ENCODE data around the gene SUSD1.
"Not testable (repeated sequence)": the region's sequence is repeated elsewhere in the genome, so short reads cannot be mapped to it uniquely, and the experiment has no call there.

Gene SUSD1

DNA sequence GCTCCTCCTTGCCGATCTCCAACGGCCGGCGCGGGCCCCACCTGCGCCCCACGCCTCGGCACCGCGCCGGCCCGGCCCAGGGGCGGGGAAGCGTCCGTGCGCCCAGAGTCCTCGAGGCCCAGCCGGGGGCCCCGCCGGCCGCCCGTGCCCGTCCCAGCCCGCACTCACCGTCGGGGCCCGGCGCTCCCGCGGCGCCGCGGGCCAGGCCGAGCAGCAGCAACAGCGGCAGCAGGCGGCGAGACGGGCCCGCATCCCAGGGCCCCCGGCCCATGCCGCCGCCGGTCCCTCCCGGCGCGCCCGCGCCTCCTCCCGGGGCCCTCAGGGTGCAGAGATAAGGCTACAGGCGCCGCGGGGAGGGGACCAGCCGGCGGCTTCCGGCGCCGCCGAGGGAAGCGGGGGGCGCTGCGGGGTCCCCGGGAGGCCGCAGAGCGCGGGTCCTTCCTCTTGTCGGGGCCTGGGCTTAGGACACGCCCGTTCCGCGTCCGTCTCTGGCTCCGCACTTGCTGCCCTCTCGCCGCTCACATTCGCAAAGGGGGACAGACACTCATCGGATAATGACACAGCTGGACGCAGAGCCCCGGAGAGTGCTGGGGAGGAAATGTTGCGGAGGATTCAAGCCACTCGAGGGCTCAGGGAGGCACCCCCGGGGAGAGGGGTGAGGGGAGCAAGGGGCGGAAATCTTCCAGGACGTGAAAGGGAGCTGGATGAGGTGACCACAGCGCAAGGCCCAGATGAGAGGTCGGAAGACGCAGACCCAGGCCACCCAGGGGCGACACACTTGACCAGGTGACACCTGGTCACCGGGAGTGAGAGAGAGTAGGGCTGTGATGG is at the start of gene SUSD1:
Gene SUSD1 (minus strand): TSS at position 333 of the 831 bp plus-strand sequence. CDS start 62 bp downstream, at position 271.
- DNase-seq: no peak

DNA sequence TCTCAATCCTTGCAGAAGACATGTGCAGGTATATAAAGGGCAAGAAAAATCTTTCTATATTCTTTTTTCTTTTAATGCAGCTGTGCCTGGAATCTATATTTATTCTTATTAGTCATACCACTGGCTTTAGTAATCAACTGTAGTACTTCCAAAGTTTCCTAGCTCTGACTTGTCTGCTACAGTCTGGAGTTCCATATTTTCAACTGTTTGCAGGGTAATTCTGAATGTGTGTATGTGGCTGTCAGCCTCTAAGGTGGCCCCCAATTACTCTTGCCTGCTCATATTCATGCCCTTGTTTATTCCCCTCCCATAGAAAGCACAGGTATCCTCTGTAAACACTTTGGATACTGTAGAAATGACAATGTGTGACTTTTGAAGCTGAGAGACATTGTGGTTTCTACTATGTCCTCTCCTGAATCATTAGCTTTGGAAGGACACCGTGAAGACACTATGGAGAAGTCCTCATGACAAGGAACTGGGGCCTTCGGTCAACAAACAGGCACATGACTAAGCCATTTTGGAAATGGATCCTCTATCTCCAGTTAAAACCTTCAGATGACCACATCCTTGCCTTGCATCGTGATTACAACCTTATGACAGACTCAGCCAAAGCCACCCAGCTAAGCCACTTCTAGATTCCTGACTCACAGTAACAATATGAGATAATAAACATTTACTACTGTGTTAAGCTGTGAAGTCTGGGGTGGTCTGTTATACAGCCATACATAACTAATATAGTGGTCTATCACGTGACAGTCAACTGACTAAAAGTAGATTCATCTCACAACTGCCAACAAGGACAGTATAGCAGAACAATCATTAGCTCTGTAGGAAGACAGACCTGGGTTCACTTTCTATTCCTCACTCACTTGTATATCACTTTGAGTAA is 49.5 kb upstream of the SUSD1 start:
- DNase-seq: no peak

DNA sequence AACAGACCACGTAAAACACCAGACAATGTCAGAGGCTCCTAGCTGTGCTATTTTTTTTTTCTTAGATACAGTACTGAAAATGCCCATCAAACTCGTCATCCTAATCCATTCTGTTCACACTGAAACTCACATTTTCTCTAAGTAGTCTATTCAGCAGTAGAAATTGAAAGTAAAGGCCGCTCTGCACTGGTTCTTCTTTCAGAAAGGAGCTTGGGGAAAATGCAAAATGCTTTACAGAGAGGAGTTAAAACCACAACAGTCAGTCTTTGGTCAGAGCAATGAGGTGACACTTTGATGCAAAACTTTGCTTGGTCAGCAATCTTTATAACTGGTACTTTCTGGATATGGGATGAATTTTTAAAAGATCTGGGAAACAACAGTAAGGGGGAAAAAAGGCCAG is 43.8 kb upstream of the SUSD1 start:
- no peak for DNase-seq

DNA sequence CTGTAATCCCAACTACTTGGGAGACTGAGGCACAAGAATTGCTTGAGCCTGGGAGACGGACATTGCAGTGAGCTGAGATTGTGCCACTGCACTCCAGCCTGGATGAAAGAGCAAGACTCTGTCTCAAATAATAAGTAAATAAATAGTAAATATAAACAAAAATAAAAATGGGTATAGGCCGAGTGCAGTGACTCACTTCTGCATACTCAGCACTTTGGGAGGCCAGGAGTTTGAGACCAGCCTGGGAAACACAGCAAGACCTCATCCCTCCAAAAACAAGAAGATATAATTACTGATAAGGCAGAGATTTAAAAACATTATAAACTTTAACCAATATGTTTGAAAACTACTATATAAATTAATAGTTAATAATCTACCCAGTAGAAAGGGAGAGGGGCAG is 37.8 kb upstream of the SUSD1 start:
- no peak for DNase-seq

DNA sequence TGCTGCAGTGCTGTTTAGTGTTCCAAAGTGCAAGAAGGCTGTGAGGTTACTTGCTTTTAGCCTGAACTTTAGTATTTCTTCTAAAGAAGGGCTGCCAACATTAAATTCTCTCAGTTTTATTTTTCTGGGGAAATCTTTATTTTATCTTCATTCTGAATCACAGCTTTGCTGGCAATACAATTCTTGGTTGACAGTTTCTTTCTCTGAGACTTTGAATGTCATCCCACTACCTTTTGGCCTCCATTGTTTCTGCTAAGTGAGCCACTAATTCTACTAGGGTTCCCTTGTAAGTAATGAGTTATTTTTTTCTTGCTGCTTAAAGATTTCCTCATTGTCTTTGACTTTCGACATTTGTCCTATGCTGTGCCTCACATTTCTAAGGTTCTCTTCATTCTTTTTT is 32.4 kb upstream of the SUSD1 start:
- DNase-seq: no peak

DNA sequence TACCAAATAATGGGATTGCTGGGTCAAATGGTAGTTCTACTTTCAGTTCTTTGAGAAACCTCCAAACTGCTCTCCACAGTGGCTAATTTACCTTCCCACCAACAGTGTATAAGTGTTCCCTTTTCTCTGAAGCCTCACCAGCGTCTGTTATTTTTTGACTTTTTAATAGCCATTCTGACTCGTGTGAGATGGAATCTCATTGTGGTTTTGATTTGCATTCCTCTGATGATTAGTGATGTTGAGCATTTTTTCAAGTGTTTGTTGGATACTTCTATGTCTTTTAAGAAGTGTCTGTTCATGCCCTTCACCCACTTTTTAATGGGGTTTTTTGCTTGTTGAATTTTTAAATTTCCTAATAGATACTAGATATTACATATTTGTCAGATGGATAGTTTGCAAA is 28.4 kb upstream of the SUSD1 start:
- DNase-seq: no peak

DNA sequence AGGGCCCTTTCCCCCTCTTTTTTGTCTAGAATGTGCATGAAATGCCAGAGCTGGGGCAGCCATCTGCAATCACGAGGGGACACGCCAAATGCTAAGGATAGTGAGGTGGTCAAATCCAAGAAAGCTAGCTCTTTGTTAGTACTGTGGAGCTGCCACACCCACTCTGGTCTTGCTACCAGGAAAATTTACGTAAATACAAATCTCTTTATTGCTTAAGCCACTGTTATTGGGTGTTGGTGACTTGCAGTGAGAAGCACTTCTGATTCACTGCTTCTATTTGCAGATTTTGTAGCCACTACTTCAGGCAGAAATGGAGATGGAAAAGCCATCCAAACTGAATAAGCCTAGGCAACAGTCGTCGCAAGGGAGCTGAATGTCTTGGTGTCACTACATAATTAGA is 25.6 kb upstream of the SUSD1 start:
- no peak for DNase-seq

DNA sequence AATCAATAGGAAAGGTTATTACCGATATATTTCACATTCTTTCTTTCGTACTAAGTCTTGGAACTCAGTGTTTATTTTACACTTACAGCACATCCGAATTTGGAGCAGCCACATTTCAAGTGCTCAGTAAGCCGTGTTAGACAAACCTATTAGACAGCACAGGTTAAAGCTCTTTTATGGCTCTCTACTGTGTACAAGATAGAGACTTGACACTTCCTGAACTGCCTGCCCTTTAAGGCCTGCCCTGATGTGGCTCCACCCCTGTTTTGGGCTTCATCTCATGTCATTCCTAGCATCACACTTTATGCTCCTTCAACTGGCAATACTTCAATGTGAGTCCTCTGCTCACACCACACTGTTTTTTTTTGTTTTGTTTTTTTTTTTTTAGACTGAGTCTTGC is 23.5 kb upstream of the SUSD1 start:
- no peak for DNase-seq

DNA sequence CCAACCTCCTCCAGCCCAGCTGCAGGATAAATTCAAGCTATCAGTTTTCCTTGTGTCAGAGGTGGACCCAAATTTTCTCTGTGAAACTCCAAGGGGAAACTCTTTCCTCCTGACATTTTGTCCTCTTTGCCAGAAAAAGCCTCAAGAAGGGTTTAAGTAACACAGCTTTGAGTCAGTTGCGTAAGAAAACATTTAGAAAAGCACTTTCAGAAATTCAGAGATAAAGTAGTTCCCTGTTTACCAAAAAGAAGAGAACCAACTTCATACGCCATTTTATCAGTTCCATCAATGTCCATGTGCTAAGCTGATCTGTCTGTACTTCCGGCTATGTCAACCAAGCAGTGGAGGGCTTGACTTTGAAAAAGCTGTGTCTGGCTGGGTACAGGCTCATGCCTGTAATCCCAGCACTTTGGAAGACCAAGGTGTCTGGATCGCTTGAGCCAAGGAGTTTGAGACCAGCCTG is 19.9 kb upstream of the SUSD1 start:
- no peak for DNase-seq

DNA sequence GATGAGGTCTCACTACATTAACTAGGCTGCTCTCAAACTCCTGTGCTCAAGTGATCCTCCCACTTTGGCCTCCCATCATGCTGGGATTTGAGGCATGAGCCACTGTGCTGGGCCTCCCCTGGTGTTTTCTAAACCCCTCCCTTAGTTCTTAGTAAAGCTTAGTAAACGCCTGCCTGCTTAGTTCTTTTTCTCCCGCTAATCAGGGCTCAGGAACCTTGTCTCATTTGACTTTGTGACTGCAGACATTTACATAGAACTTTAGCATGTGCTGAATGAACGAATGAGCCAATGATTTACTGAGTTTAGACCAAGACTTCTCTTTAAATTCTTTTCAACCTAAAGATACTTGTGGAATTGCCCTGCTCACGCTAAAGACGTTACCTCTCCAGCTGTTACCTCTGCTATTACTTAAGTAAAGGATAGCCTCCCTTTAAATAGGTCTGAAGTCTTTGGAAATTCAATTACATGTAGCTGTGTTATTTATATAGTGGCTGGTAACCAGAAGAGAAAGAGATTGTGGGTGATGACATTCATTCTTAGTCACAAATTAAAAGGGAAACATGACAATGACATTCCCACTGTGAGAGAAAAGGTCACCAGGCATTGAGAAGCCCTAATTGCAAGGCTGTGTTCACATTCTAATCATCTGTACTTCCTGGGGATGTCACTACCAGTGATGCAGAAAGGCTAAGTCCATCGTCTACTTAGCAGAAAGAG is 18.6 kb upstream of the SUSD1 start:
- DNase-seq: no peak

DNA sequence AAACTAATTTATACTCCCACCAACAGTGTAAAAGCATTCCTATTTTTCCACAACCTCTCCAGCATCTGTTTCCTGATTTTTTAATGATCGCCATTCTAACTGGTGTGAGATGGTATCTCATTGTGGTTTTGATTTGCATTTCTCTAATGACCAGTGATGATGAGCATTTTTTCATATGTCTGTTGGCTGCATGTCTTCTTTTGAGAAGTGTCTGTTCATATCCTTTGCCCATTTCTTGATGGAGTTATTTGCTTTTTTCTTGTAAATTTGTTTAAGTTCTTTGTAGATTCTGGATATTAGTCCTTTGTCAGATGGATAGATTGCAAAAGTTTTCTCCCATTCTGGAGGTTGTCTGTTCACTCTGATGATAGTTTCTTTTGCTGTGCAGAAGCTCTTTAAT is 15.2 kb upstream of the SUSD1 start:
- DNase-seq: not testable (repeated sequence)

DNA sequence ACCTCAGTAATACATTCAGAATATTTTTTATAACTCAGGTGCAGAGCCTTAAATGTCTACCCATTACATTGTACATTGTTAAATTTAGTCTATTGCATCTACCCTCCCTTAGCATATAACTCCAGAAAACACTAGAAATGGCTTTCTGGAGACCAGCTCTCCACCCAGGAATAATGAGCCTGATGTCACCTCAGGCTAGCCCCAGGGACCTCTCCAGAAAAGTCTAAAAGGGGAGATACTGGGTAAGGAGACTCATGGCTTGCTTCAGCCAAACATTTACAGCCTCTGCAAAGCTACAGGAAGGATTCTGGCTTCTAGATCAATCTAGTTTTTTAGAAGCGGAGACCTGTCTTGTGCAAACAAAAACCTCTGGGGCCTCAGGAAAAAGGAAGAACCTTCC is 13.8 kb upstream of the SUSD1 start:
- DNase-seq: no peak

DNA sequence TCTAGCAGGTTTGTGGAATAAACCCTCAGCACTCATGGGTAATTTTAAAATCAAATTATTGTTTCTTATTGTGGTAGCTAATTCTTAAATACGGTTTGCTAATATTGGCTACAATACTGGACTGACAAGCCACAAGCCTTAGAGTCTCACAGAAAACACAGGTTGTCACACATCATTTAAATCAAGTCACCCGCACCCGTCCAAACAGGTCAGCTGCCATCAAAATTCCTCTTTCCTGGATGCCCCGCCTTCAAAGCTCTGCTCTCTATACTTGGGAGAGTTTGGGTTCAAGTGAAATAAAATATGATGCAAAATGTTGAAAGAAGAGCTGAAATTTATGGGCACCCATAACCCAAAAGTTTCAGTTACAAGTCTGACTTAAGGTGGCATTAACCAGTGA is 12.3 kb upstream of the SUSD1 start:
- no peak for DNase-seq

DNA sequence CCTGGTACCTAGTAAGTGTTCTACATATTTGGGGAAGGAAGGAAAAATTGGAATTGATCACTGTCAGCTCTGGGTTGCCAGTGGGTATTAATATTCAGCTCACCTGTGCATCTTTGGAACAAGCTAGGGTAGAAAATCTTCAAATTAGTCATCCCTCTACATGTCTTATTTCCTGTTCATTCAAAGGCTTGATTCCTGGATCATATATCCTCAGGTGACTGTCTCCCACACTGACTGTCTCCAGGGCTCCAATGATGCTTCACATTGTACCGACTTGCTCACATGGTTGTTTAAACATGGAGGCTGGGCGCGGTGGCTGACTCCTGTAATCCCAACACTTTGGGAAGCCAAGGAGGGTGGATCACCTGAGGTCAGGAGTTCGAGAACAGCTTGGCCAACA is 11.6 kb upstream of the SUSD1 start:
- DNase-seq: no peak

DNA sequence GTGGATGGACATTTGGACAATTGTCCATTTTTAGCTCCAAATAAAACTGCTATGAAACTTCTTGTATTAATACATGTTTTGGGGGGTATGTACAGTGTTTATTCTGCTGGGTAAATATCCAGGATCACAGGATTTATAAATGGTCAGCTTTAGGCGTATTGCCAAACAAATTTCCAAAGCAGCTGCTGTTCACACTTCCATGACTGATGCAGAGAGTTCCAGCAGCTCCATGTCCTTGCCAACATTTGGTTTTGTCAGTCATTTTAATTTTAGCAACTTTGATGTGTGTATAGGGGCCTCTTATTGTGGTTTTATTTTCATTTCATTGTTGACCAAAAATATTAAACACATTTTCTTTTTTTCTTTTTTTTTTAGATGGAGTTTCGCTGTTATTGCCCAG is 9.8 kb upstream of the SUSD1 start:
- no peak for DNase-seq

DNA sequence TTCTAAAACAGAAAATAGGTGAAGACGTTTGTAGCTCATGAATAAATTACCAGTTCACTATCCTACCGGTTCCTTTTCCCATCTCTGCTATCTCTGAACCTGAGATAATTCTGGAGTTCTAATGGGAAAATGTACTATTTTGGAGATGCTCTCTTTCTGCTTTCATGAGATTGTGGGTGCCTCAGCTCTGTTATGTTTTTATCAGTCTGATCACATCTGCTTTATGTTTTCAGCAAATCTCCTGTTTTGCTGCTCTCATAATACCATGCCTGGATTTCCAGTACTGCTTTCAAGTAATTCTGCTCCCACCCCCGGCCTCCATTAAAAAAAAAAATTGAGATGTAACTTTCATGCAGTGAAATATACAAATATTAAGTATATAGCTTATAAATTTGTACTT is 9.1 kb upstream of the SUSD1 start:
- no peak for DNase-seq

DNA sequence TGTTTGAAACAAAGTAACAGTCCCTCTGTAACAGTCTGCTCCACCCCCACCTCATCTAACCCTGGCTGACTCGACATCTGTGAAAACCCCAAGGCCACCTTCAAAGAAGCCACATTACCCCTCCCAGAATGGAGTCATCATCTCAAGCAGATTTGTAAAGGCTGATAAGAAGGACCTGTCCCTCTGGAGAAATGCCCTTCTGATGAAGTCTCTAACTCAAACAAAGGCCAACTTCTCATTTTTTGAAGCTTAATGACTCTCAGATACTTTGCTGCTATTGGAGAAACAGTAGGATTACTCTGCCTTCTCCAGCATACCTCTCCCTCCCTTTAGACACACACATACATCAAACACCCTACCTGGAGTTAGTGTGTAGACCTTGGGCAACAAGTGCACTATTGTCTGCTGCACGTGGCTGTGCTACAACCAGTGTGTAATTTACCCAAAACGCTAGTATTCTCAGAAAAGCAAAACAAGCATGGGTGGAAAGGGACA is 5.3 kb upstream of the SUSD1 start:
- DNase-seq: no peak

DNA sequence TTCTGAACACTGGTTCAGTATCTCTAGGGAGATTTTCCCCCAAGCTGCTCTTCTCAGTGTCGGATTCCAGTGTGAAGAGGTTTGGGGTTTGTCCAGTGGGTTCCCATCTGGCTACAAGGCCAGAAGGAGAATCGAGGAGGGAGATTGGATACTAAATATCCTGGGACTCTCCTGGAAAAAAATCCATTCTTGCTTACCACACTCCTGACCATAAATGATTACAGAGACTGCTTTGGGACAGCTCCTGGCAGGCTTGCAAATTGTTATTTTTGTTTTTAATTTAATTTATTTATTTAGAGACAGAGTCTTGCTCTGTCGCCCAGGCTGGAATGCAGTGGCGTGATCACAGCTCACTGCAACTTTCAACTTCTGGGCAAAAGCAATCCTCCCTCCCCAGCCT is 4.7 kb upstream of the SUSD1 start:
- no peak for DNase-seq

DNA sequence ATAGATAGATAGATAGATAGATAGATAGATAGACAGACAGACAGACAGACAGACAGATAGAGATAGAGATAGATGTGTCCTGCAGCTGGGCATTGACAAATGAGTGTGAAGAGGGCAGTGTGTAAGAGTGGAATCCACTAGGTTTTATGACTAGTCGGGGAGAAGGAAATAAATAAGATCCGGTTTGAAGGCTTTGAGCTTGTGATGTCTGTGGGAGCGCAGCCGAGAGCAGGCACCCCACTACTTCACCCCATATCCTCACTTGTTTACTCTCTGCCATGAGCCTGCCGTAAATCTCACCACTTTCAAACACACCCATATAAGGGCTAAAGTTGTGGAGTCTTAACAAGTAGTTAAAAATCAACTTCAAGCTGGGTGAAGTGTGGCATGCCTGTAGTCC is 1.4 kb upstream of the SUSD1 start:
- no peak for DNase-seq

DNA sequence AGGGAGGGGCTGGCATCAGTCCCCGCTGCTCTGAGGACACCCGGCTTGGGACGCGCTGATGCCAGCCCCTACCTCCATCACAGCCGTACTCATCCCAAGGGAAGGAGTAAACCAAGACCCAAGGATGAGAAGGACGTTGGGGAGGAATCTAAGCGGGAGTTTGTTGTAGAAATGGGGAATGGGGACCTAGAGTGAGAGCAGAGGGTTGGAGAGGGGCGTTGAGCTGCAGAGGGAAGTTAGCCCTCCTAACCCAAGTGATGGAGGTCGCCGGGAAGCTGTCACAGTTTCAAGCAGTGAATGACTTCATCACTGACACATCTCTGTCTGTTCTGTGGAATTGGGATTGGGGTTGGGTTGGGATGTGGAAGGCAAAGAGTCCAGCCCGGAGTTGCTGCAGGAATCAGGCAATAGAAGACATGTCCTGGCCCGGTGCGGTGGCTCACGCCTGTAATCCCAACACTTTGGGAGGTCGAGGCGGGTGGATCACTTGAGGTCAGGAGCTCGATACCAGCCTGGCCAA is 759 bp upstream of the SUSD1 start:
- no peak for DNase-seq

DNA sequence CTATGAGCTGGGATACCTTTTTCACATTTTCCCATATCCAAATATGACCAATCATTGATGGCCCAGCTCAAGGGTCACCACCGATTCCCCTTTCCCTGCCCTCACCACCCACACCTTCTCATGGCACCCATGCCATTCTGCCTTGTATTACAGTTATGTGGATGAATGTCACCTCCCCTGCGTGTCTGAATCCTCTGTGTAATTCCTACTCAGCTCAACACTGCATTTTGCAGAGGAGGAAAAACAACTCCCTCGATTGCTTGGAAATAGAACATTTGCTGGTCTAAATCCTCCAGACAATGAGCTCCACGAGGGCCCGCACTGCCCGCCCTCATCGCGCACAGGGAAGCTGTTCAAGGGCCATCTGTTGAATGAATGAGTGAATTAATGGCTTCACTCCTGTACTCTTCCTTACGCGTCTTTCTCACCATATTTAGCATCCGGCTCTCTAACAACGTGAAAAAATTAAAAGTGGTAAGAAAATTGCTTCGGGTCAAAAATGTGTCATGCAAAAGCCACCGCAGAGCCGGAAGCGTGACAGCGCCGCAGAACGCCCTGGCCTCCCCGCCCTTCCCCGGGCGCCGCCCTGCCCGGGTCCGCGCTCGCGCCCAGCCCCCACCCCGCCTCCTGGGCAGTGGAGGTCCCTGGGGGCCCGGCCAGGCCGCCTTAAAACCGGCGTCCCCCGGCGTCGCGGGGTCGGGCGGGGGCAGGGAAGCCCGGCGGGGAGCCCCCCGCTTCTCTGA is 704 bp downstream of the SUSD1 start:
- no peak for DNase-seq
